Osteocyte (in vitro differentiated cells): ENCODE data around the gene NABP1. TPM values are rescaled to one million over a fixed set of nuclear protein-coding genes. Genes with fewer than 3 reads are reported as not detected.
A peak's percentile ranks its signal among the peaks of the same experiment; 100 is the strongest.

Experiments used
- DNase-seq: peaks from one replicate; pipeline ENCODE4 v3.0.0; 2021; ENCODE audit warnings: mixed read lengths; ENCODE audit not compliant: unreplicated experiment; ENCODE audit errors: extremely low spot score
- H3K27ac Mint-ChIP-seq: one replicate; pipeline ENCODE4 v1.8.0; 2021; ENCODE audit warnings: mild to moderate bottlenecking, mixed read lengths; ENCODE audit not compliant: unreplicated experiment
- H3K27me3 Mint-ChIP-seq: one replicate; pipeline ENCODE4 v1.8.0; 2021; ENCODE audit warnings: mixed read lengths; ENCODE audit not compliant: unreplicated experiment
- H3K36me3 Mint-ChIP-seq: one replicate; pipeline ENCODE4 v1.8.0; 2021; ENCODE audit warnings: mixed read lengths; ENCODE audit not compliant: unreplicated experiment
- H3K4me1 Mint-ChIP-seq: one replicate; pipeline ENCODE4 v1.8.0; 2021; ENCODE audit warnings: mixed read lengths; ENCODE audit not compliant: unreplicated experiment
- H3K4me3 Mint-ChIP-seq: one replicate; pipeline ENCODE4 v1.8.0; 2021; ENCODE audit warnings: mild to moderate bottlenecking, moderate library complexity, mixed read lengths; ENCODE audit not compliant: unreplicated experiment
- H3K9me3 Mint-ChIP-seq: one replicate; pipeline ENCODE4 v1.8.0; 2021; ENCODE audit warnings: mixed read lengths; ENCODE audit not compliant: unreplicated experiment
- total RNA-seq: library from RNA; stranded (reverse); gene quantifications from 2 replicates; pipeline ENCODE4 v1.2.1, GENCODE V29; 2021
- TF ChIP-seq, protein P1 (sequence below): fragments of 200-600 bp; sonication (generic); IDR thresholded peaks from 2 replicates; pipeline ENCODE4 v1.5.0; 2021; ENCODE audit warnings: antibody characterized with exemption, mild to moderate bottlenecking, moderate library complexity

The NABP1 gene
- total RNA-seq, 1 donor from 2014 or later: 12.2 TPM

DNA sequence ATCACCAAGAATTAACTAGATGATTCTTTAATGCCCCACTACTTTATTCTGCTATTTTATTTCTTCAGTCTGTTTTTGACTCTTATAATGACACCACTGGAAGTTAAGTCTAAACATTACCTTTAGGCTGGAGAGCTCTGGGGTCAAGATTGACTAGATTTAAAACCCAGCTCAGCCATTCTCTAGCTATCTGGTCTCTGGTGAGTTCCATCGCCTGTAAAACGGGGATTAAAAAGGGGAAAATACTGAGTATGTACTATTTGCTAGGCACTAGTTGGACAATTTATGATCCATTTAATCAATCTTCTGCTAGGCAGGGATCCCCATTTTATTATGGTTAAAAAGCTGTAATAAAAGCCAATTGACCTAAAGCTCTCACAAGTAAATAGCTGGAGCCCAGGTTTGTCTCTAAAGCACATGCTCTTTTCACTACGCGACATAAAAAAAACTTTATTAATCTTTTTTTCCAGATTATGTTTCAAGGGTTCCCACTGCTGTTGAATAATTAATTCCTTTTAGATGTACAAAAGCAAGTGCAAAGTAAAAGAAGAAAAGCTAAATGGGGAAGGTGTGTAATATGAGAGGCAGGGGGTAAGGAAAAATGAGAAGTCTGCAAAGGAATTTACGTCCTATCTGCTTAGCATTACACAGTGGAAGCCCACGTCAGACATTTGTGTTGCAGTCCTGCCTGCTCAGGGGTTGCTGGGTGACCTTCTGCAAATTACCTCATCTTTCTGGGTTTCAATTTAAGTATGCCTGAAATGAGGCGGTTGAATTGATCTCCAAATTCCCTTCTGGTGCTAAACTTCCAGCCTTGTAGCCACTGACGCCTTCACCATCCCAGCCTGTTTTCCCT is 918 bp upstream of the NABP1 start:
- Mint-ChIP-seq H3K4me3 (peak overlapping the region; percentile 98), H3K27ac (peak overlapping the region; percentile 99), H3K27me3 (no peaks in the 10 kb centered on the region), H3K9me3 (no peaks in the 10 kb centered on the region), H3K4me1 (peaks cover 43% of the 10 kb centered on the region), H3K36me3 (no peaks in the 10 kb centered on the region)
- TF ChIP-seq, protein P1, sequence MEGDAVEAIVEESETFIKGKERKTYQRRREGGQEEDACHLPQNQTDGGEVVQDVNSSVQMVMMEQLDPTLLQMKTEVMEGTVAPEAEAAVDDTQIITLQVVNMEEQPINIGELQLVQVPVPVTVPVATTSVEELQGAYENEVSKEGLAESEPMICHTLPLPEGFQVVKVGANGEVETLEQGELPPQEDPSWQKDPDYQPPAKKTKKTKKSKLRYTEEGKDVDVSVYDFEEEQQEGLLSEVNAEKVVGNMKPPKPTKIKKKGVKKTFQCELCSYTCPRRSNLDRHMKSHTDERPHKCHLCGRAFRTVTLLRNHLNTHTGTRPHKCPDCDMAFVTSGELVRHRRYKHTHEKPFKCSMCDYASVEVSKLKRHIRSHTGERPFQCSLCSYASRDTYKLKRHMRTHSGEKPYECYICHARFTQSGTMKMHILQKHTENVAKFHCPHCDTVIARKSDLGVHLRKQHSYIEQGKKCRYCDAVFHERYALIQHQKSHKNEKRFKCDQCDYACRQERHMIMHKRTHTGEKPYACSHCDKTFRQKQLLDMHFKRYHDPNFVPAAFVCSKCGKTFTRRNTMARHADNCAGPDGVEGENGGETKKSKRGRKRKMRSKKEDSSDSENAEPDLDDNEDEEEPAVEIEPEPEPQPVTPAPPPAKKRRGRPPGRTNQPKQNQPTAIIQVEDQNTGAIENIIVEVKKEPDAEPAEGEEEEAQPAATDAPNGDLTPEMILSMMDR: no peak
- DNase-seq: no peak

DNA sequence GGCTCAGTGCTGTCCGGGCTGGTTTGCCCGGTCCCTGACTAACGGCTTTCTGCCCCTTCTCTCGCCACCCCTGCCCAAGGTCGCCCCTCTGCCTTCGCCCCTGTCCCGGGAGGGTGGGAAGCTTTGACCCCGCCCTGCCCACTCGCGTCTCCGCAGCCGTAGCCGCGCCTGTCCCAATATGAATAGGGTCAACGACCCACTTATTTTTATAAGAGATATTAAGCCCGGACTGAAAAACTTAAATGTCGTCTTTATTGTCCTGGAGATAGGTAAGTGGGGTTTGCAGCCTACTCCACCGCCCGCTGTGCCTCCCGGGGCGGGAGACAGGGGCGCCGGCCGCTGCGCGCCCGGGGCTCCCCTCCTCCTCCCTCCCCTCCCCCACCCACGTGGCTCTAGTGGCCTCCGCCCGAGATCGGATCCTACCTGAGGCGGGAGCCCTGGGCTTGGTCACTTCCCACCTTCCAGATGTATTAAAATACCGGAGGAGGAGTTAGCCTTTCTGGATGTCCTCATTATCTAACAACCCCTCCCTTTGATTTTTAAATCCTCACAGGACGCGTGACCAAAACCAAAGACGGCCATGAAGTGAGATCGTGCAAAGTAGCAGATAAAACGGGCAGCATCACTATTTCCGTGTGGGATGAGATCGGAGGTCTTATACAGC is 633 bp downstream of the NABP1 start:
- Mint-ChIP-seq H3K36me3 (peaks cover 13% of the 10 kb centered on the region), H3K27me3 (no peaks in the 10 kb centered on the region), H3K9me3 (no peaks in the 10 kb centered on the region), H3K27ac (peak overlapping the region; percentile 93), H3K4me3 (peak overlapping the region; percentile 98), H3K4me1 (peaks cover 51% of the 10 kb centered on the region)
- TF ChIP-seq, protein P1: no peak
- no peak for DNase-seq

DNA sequence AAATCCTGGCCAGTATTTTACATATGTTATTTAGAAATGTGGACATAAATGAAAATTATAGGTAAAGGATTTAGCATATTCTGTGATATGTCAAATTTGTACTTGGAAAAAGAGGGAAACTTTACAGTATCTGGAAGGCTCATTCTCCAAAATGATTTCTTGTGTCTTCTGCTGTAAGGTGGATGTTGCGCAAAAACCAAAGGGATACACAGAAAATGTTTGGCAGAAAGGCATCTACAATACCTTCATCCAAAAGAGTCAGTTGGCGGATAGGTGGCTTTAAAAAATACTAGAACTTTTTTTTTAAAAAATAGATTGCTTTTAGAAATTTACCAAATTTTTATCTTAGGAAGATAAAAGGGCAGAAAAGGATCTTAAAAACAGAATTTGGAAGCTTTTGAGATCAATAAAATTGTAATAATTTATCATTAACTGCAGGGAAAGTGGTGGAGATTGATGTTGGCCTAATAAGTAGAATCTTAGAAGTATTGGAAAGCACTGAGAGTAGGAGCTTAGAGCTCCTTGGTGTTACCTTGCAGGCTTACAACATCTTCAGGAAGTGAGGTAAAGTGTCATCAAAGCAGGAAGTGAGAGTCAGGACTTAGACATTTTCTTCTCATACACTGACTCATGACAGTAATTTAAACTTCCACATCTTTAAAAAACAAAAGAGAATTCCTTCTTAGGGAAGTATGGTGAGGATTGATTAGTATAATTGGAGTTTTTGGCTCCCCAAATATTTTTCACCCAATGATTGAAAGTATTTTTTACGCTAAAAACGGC is 2.1 kb downstream of the NABP1 start:
- Mint-ChIP-seq H3K27ac (peak overlapping the region; percentile 93), H3K4me1 (peaks cover 51% of the 10 kb centered on the region), H3K36me3 (peaks cover 17% of the 10 kb centered on the region), H3K4me3 (peak overlapping the region; percentile 59), H3K9me3 (no peaks in the 10 kb centered on the region), H3K27me3 (no peaks in the 10 kb centered on the region)
- TF ChIP-seq, protein P1: no peak
- no peak for DNase-seq

DNA sequence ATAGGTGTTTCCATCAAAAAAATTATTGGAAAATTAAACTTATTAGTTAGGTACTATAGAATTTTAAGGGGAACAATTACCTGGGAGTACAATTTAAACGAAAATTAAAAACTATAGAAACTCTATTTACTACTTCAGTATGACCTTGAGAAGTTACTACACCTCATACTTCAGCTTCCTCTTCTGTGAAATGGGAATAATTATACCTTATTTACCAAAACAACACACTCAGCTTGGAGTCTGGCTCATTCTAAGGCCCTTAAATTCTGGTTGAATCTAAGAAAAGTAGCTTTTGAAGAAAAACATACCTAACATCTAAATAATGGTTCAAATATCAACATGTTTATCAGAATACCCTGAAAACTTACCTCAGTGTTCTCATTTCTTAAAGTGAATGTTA is 2.7 kb downstream of the NABP1 start:
- Mint-ChIP-seq H3K9me3 (no peaks in the 10 kb centered on the region), H3K4me1 (peaks cover 48% of the 10 kb centered on the region), H3K27me3 (no peaks in the 10 kb centered on the region), H3K4me3 (no peak overlapping the region), H3K27ac (peak overlapping the region; percentile 56), H3K36me3 (peaks cover 20% of the 10 kb centered on the region)
- DNase-seq: no peak
- TF ChIP-seq, protein P1: no peak
